ENCODE results near the gene AGPAT1. TPM values are rescaled to one million over a fixed set of nuclear protein-coding genes. Genes with fewer than 3 reads are reported as not detected.
"Not testable (repeated sequence)": the region's sequence is repeated elsewhere in the genome, so short reads cannot be mapped to it uniquely, and the experiment has no call there.

AGPAT1 gene
- 45.6 and 51.3 TPM in 2 replicates for total RNA-seq (2014; rRNA removed; shearing (Covaris generic))

- DNase-seq (ENCODE audit: low spot score): peak; percentile 91
Measured at GRCh38 chr6:32175711-32176475, at the start of gene AGPAT1. Gene AGPAT1, minus strand, starts transcription at chr6:32176084. Its CDS starts 4,588 bp downstream, at chr6:32171496.

- no peak for DNase-seq (ENCODE audit: low spot score)
Measured at GRCh38 chr6:32224696-32225095, 48.8 kb upstream of the AGPAT1 start.

GRCh38 chr6:32223258-32224235 lies 47.7 kb upstream of the AGPAT1 start, which contains the start of gene NOTCH4:
Gene NOTCH4, minus strand, starts transcription at chr6:32224067. Its CDS starts 139 bp downstream, at chr6:32223928.
- no peak for DNase-seq (ENCODE audit: low spot score)

GRCh38 chr6:32222333-32223230 lies 46.7 kb upstream of the AGPAT1 start:
- no peak for DNase-seq (ENCODE audit: low spot score)

- DNase-seq (ENCODE audit: low spot score): no peak
Measured at GRCh38 chr6:32220021-32220420, 44.1 kb upstream of the AGPAT1 start.

GRCh38 chr6:32218167-32218566 lies 42.3 kb upstream of the AGPAT1 start:
- DNase-seq (ENCODE audit: low spot score): no peak

GRCh38 chr6:32216998-32217397 lies 41.1 kb upstream of the AGPAT1 start:
- DNase-seq (ENCODE audit: low spot score): no peak

GRCh38 chr6:32216285-32216684 lies 40.4 kb upstream of the AGPAT1 start:
- DNase-seq (ENCODE audit: low spot score): no peak

- DNase-seq (ENCODE audit: low spot score): no peak
Measured at GRCh38 chr6:32215617-32216016, 39.7 kb upstream of the AGPAT1 start.

GRCh38 chr6:32214126-32214525 lies 38.2 kb upstream of the AGPAT1 start:
- no peak for DNase-seq (ENCODE audit: low spot score)

GRCh38 chr6:32213649-32214048 lies 37.8 kb upstream of the AGPAT1 start:
- no peak for DNase-seq (ENCODE audit: low spot score)

- DNase-seq (ENCODE audit: low spot score): no peak
Measured at GRCh38 chr6:32212076-32212760, 36.3 kb upstream of the AGPAT1 start.

- not testable (repeated sequence) for DNase-seq (ENCODE audit: low spot score)
Measured at GRCh38 chr6:32211432-32211831, 35.5 kb upstream of the AGPAT1 start.

GRCh38 chr6:32210191-32210601 lies 34.3 kb upstream of the AGPAT1 start:
- DNase-seq (ENCODE audit: low spot score): no peak

GRCh38 chr6:32208996-32209395 lies 33.1 kb upstream of the AGPAT1 start:
- DNase-seq (ENCODE audit: low spot score): no peak

GRCh38 chr6:32204268-32204715 lies 28.4 kb upstream of the AGPAT1 start:
- DNase-seq (ENCODE audit: low spot score): no peak

GRCh38 chr6:32203426-32204267 lies 27.8 kb upstream of the AGPAT1 start:
- no peak for DNase-seq (ENCODE audit: low spot score)

- DNase-seq (ENCODE audit: low spot score): no peak
Measured at GRCh38 chr6:32202186-32202585, 26.3 kb upstream of the AGPAT1 start.

- DNase-seq (ENCODE audit: low spot score): no peak
Measured at GRCh38 chr6:32200711-32201475, 25.0 kb upstream of the AGPAT1 start.

Data from H4 (cell line).